ENCODE results near the gene DAGLA.
A peak's percentile ranks its signal among the peaks of the same experiment; 100 is the strongest.

DAGLA gene

GRCh38 chr11:61752925-61753521 lies 72.8 kb downstream of the DAGLA start:
- TF ChIP-seq CTCF (conservative IDR thresholded peaks at IDR 0.05; ENCODE audit: low read depth, low read length) = peak; percentile 9
- no peak for DNase-seq (ENCODE audit: low read depth)
- H3K4me3 ChIP-seq (ENCODE audit: low read depth, low read length) = peak overlapping the region; percentile 73

DNA sequence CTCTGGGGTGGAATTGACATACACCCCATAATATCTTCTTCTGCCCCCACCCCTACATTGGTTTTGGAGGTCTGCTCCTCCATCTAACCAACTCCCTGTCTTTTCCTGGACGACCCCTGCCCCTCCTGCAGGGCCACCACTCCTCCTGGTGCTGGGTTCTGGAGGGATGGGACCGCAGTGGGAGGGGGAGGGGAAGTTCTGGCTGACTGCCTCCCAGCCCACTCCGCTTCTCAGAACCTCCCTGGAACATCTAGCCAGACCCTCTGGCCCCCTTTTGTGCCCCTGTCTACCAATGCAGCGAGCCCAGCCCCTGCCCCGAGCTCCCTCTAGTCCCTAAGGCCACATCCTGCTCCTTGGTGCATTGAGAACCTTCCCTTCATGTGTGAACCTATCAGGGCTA lies 73.5 kb downstream of the DAGLA start:
- peak overlapping the region; percentile 73 for H3K4me3 ChIP-seq (ENCODE audit: low read depth, low read length)
- DNase-seq (ENCODE audit: low read depth) = no peak
- no peak for TF ChIP-seq CTCF (conservative IDR thresholded peaks at IDR 0.05; ENCODE audit: low read depth, low read length)

DNA sequence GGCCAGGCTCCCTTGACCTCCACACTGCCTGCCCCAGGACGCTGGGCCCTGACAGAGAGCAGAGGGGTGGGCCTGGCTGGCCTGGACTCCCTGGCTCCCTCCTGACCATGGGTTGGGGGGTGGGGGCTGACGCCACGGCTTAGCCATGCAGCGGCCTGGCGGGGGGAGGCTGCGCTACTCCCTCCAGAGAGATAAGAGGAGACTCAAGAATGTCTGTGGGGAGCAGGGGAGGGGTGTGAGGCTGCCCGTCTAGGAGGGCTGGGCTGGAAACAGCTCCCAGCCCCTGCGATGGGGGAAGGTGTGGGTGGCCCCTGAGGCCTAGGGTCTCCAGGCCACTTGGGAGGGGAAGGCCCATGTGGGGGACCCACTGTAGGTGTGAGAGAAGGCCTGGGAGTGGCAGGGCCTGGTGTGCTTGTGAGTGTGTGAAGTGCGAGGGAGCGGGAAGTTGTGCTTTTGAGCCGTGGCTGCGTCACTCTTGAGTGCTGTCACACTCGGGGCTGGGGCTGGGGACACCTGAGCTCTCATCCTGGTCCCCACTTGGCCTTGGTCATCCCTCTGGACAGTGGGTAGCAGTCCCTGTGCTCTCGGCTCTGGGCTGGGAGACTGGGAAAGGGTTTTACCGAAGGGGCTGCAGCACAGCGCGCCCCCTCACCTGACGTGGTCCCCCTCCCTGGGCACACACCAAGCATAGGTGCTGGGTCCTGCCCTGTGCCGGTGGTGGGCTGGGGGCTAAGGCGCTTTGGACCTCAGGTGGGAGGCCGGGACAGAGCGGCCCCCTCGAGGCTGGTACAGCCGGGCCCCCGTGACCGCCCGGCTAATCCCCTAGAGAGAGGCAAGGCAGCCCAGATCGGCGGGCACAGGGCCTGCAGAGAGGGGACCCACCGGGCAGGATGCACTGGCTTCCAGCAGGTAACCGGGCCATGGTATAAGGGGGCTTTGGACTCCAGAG lies 74.6 kb downstream of the DAGLA start:
- peak; percentile 88 for DNase-seq (ENCODE audit: low read depth)
- peak overlapping the region; percentile 73 for H3K4me3 ChIP-seq (ENCODE audit: low read depth, low read length)
- no peak for TF ChIP-seq CTCF (conservative IDR thresholded peaks at IDR 0.05; ENCODE audit: low read depth, low read length)

- H3K4me3 ChIP-seq (ENCODE audit: low read depth, low read length) = no peak overlapping the region
- no peak for DNase-seq (ENCODE audit: low read depth)
- no peak for TF ChIP-seq CTCF (conservative IDR thresholded peaks at IDR 0.05; ENCODE audit: low read depth, low read length)
Measured at GRCh38 chr11:61756147-61756451, 75.9 kb downstream of the DAGLA start.

DNA sequence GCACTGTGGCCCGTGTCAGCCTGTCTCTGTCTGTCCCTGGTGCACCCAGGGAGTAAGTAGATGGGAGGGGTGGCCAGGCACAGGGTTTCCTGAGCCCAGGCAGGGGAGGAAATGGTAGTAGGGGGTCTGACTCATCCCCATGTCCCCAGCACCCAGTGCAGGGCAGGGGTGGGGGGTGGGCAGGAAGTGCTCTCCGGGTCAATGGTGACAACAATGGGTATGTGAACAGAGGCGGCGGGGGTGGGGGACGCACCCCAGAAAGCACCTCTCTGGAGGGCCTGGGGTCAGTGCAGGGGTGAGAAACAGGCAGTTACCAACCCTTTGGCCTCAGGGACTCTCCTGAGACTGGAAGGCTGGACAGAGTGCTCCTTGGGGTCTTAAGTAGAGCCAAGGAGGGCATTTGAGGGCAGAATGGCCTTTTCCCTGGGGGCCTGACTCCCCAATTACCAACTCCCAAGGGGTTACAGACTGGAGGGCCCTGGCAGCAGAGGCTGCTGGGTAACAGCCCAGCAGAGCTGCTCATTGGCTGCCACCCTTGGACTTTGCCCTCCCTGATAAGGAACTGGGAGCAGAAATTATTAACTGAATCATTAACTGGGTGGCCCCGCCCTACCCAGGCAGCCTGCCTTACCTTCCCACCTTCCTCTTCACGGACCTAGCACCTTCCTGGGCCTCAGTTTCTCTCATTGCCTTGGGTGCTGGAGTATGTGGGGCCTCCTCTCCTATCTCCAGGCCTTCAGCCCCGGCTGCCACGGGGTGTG lies 76.4 kb downstream of the DAGLA start:
- DNase-seq (ENCODE audit: low read depth) = peak; percentile 64
- no peak for TF ChIP-seq CTCF (conservative IDR thresholded peaks at IDR 0.05; ENCODE audit: low read depth, low read length)
- H3K4me3 ChIP-seq (ENCODE audit: low read depth, low read length) = no peak overlapping the region

GRCh38 chr11:61757213-61757862 lies 77.1 kb downstream of the DAGLA start:
- H3K4me3 ChIP-seq (ENCODE audit: low read depth, low read length) = no peak overlapping the region
- DNase-seq (ENCODE audit: low read depth) = no peak
- TF ChIP-seq CTCF (conservative IDR thresholded peaks at IDR 0.05; ENCODE audit: low read depth, low read length) = no peak
